Activated CD4-positive, alpha-beta T cell treated with anti-CD3 and anti-CD28 coated beads, Interleukin-2, Interleukin-4, amounts not matched to agents 100 ng/mL and 50 ng/mL, durations not matched to agents 16 hours and 8 hours (primary cell): ENCODE results near the gene PBX4.

Source experiments
- DNase-seq: peaks from one replicate; pipeline ENCODE4 v3.0.0-alpha.2; 2020; ENCODE audit warnings: low spot score

PBX4 gene

GRCh38 chr19:19649155-19649554, 30.7 kb upstream of the PBX4 start:
- DNase-seq = no peak

GRCh38 chr19:19647037-19647835, 28.7 kb upstream of the PBX4 start:
- no peak for DNase-seq

- no peak for DNase-seq
These were observed 26.9 kb upstream of the PBX4 start for GRCh38 chr19:19645233-19645870.

- DNase-seq = no peak
These were observed 25.5 kb upstream of the PBX4 start for GRCh38 chr19:19644054-19644388.

GRCh38 chr19:19643158-19644053, 24.9 kb upstream of the PBX4 start, which contains the start of gene GMIP:
TSS of gene GMIP (minus strand) at chr19:19643657. CDS start at chr19:19643529, 128 bp downstream.
- peak; percentile 86 for DNase-seq

- DNase-seq = peak; percentile 42
These were observed 24.1 kb upstream of the PBX4 start for GRCh38 chr19:19642506-19643157.

GRCh38 chr19:19637523-19638251, 19.2 kb upstream of the PBX4 start:
- DNase-seq = no peak

GRCh38 chr19:19637186-19637522, 18.7 kb upstream of the PBX4 start:
- no peak for DNase-seq

GRCh38 chr19:19636573-19637185, 18.2 kb upstream of the PBX4 start:
- DNase-seq = no peak

GRCh38 chr19:19635313-19635702, 16.8 kb upstream of the PBX4 start:
- no peak for DNase-seq

GRCh38 chr19:19634516-19635312, 16.2 kb upstream of the PBX4 start:
- no peak for DNase-seq

- no peak for DNase-seq
These were observed 15.4 kb upstream of the PBX4 start for GRCh38 chr19:19633711-19634515.

- no peak for DNase-seq
These were observed 14.2 kb upstream of the PBX4 start for GRCh38 chr19:19632661-19633060.

- DNase-seq = no peak
These were observed 12.9 kb upstream of the PBX4 start for GRCh38 chr19:19631346-19631745.

GRCh38 chr19:19630426-19630825, 11.9 kb upstream of the PBX4 start:
- DNase-seq = no peak

- DNase-seq = no peak
These were observed 11.6 kb upstream of the PBX4 start for GRCh38 chr19:19630062-19630414.

- peak; percentile 16 for DNase-seq
These were observed 10.1 kb upstream of the PBX4 start for GRCh38 chr19:19628501-19629134.

- DNase-seq = peak; percentile 57
These were observed 9.4 kb upstream of the PBX4 start, which contains the start of gene LPAR2 for GRCh38 chr19:19627621-19628500. TSS of gene LPAR2 (minus strand) at chr19:19628220. CDS start at chr19:19627275, 945 bp downstream.
